ENCODE data around the gene EPHB2.

DNA sequence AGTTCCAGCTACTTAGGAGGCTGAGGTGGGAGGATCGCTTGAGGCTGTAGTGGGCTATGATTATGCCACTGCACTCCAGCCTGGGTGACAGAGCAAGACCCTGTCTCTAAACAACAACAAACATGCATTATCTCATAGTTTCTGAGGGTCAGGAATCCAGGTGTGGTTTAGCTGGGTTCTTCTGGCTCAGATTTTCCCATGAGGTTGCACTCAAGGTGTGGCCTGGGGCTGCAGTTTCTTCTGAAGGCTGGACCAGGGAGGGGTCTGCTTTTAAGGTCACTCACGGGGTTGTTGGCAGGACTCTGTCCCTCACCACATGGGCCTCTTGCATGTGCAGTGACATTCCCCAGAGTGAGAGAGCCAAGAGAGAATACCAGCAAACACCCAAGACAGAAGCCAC is 77.0 kb downstream of the EPHB2 start:
- TF ChIP-seq, protein P1, sequence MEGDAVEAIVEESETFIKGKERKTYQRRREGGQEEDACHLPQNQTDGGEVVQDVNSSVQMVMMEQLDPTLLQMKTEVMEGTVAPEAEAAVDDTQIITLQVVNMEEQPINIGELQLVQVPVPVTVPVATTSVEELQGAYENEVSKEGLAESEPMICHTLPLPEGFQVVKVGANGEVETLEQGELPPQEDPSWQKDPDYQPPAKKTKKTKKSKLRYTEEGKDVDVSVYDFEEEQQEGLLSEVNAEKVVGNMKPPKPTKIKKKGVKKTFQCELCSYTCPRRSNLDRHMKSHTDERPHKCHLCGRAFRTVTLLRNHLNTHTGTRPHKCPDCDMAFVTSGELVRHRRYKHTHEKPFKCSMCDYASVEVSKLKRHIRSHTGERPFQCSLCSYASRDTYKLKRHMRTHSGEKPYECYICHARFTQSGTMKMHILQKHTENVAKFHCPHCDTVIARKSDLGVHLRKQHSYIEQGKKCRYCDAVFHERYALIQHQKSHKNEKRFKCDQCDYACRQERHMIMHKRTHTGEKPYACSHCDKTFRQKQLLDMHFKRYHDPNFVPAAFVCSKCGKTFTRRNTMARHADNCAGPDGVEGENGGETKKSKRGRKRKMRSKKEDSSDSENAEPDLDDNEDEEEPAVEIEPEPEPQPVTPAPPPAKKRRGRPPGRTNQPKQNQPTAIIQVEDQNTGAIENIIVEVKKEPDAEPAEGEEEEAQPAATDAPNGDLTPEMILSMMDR (conservative IDR thresholded peaks at IDR 0.05; ENCODE audit: low read depth, low read length) = no peak
- no peak for TF ChIP-seq POLR2A (IDR thresholded peaks at IDR 0.05; ENCODE audit: low read depth, low read length)
- TF ChIP-seq RFX5 (IDR thresholded peaks at IDR 0.05; ENCODE audit: low read depth, low read length) = no peak
- no peak for TF ChIP-seq CEBPB (IDR thresholded peaks at IDR 0.05; ENCODE audit: low read depth, low read length)
- no peak for TF ChIP-seq MXI1 (IDR thresholded peaks at IDR 0.05; ENCODE audit: borderline replicate concordance, low read depth, low read length)
- TF ChIP-seq SMC3 (IDR thresholded peaks at IDR 0.05; ENCODE audit: low read depth, low read length) = no peak
- TF ChIP-seq ELK1 (IDR thresholded peaks at IDR 0.05; ENCODE audit: borderline replicate concordance, low read depth, low read length) = no peak

Measured in IMR-90 (cell line).